ENCODE results near the gene QSOX1.

The QSOX1 gene

DNA sequence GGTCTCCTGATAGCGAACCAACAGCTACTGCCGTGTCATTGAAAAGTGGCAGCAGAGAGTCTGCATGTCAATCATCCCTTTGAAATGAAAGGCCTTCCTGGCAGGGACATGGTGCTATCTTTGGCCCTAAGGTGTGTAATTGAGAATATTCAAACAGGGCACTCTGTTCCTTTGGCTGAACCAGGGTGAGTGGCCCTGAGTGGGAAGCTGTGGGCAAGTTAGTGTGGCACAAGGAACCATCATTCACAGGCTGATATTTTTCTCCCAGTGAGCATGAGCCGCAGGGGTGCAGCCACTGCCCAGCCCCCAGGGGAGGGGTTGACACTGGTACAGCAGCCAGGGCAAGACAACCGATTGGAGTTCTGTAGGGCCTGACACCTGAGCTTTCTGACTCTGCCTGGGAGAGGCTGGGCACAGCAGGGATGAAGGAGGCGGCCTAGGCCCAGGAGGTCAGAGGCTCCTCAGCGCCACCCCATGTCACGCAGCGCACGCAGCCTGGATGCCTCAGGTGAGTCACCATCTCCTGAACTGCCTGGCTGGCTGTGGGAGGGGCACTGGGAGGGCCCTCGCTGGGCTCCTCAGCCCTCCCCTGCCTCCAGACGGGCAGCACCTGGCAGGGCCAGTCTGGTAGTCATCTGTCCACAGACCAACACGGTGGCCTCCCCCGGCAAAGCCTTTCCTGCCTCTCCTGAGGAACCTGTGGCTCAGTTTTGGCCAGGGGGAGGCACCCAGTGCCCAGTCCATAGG is 13.2 kb downstream of the QSOX1 start:
- peak; percentile 46 for DNase-seq (ENCODE audit: low read depth)
- H3K4me3 ChIP-seq (ENCODE audit: low read depth, low read length) = no peak overlapping the region
- TF ChIP-seq, protein P1, sequence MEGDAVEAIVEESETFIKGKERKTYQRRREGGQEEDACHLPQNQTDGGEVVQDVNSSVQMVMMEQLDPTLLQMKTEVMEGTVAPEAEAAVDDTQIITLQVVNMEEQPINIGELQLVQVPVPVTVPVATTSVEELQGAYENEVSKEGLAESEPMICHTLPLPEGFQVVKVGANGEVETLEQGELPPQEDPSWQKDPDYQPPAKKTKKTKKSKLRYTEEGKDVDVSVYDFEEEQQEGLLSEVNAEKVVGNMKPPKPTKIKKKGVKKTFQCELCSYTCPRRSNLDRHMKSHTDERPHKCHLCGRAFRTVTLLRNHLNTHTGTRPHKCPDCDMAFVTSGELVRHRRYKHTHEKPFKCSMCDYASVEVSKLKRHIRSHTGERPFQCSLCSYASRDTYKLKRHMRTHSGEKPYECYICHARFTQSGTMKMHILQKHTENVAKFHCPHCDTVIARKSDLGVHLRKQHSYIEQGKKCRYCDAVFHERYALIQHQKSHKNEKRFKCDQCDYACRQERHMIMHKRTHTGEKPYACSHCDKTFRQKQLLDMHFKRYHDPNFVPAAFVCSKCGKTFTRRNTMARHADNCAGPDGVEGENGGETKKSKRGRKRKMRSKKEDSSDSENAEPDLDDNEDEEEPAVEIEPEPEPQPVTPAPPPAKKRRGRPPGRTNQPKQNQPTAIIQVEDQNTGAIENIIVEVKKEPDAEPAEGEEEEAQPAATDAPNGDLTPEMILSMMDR (IDR thresholded peaks at IDR 0.05; ENCODE audit: control insufficient read depth, extremely low read depth, insufficient read depth) = peak; percentile 23; the same call in 1 of the 2 replicates

DNA sequence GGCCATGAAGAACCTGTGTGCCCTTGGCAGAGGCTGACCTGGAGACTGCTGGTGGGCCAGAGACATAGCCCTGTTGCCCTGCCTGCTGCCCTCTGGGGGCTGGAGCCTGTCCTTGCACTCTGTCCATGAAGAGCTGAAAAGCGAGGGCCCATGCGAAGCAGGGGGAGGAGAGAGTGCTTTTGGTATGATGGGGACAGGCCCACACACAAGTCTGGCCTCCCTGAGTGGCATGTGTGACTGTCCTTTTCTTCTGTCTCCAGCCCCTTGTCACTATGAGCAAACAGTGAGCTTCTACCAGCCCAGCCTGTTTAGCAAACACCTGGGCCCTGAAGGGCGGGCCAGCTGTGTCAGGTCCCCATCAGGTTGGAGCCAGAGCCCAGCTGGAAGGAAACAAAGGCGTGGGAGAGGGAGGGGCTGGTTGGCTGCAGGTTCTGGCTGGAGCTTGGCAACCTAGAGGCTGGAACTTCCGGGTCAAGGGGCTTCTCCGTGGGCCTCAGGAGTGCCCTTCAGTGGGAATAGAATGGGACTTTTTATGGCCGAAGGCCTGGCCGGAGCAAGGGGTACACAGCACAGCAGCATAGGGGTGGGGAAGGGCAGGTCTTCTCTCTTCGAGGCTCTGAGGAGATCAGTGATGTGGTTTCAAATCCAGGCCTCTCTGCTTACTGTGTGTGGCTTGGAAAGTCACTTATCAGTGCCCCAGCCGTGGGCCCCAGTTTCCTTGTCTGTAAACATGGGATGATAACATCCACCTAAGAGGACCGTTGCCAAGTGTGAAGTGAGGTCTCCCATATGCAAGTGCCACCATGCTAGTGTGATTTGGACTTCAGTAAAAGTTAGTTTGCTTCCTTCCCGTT is 14.3 kb downstream of the QSOX1 start:
- H3K4me3 ChIP-seq (ENCODE audit: low read depth, low read length) = no peak overlapping the region
- peak; percentile 40 for DNase-seq (ENCODE audit: low read depth)
- TF ChIP-seq, protein P1 (IDR thresholded peaks at IDR 0.05; ENCODE audit: control insufficient read depth, extremely low read depth, insufficient read depth) = peak; percentile 68

DNA sequence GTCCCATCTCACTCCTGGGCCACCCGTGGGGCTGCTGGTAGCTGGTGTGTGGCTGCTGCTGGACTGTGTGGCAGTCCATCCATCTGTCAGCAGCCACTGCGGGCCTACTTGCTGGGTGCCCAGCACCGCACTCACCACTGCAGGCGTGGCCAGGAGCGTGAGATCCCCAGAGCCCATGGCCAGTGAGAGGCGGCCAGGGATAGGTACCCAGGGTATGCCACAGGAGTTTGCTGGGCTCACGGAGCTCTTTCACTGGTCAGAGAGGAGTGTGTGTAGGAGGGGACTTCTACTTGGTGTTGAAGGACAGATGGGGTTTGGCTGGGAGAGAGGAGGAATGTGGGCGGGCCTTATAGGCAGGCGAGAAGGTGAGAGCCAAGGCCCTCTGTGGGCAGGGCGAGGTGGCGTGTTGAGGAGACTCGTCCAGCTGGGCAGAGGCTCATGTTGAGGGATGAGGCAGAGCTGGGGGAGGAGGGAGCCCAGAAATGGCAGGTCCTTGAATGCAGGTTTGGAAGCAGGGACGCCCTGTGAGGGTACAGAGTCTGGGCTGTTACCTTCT is 15.0 kb downstream of the QSOX1 start:
- DNase-seq (ENCODE audit: low read depth) = no peak
- TF ChIP-seq, protein P1 (IDR thresholded peaks at IDR 0.05; ENCODE audit: control insufficient read depth, extremely low read depth, insufficient read depth) = no peak
- H3K4me3 ChIP-seq (ENCODE audit: low read depth, low read length) = no peak overlapping the region

DNA sequence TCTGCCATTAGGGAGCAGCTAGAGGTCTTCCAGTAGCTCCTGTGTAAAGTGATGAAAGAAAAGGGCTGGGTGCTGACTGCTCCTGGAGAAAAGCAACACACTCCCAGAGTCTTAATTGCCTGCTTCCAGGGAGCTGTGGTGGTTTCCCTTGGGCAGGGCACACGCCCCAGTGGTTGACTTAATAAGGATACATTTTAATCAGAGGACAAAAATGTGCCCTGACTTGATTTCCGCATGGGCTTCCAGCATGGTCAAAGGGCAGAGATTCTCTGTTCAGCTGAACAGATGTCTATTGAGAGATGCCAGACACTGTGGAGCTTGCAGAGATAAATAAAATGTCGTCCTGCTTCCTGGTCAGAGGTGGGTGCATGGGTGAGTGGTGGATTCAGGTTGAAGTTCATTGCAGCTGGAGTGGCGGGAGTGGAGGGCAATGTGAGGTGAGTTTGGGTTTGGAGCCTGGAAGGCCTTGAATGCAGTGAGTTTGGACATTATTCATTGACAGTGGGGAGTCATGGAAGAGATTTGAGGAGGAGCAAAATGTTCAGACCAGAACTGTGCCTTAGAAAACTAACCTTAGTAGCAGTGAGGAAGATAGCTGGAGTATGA is 16.0 kb downstream of the QSOX1 start:
- TF ChIP-seq, protein P1 (IDR thresholded peaks at IDR 0.05; ENCODE audit: control insufficient read depth, extremely low read depth, insufficient read depth) = no peak
- no peak overlapping the region for H3K4me3 ChIP-seq (ENCODE audit: low read depth, low read length)
- DNase-seq (ENCODE audit: low read depth) = no peak

DNA sequence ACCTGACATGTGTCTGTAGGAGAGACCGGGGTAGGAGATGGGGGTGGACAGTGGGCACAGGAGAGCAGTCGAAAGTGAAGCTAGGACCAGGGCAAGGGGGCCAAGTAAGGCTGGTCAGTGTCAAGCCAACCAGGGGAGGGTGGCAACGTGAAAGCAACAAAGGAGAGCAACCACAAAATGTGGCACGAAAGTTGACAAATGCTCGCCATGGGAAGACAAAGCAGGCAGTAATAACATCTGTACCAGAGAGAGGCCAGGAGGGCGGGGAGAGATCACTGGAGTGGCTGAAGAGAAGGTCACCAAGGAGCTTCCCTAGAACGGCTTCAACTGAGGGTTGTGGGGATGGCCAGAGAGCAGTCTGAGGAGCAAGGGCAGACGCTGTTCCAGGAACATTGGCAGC is 17.0 kb downstream of the QSOX1 start:
- no peak overlapping the region for H3K4me3 ChIP-seq (ENCODE audit: low read depth, low read length)
- TF ChIP-seq, protein P1 (IDR thresholded peaks at IDR 0.05; ENCODE audit: control insufficient read depth, extremely low read depth, insufficient read depth) = no peak
- DNase-seq (ENCODE audit: low read depth) = no peak

DNA sequence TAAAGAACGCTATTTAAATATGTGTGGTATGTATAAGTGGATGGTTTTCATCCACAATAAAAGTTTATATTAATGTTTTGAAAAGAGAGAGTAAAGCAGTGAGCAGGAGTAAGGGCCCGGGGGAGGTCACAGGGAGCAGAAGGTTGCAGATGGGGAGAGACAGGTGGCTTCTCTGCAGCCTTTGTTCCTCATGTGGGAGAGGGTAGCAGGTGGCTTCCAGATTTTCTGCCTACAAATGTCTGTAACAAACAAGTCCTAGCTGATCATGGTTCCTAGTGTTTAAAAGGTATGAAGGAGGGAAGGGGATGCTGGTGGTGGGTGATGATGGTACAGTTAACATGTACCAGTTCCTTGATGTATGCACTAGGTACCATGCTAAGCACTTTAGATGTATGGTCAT is 18.8 kb downstream of the QSOX1 start:
- no peak overlapping the region for H3K4me3 ChIP-seq (ENCODE audit: low read depth, low read length)
- no peak for DNase-seq (ENCODE audit: low read depth)
- TF ChIP-seq, protein P1 (IDR thresholded peaks at IDR 0.05; ENCODE audit: control insufficient read depth, extremely low read depth, insufficient read depth) = no peak
